Hematopoietic multipotent progenitor cell treated with erythropoietin and hydrocortisone succinate and interleukin-3 and kit ligand, for 8 days (in vitro differentiated cells): ENCODE results near the gene OR2T3.
"Not testable (repeated sequence)": the region's sequence is repeated elsewhere in the genome, so short reads cannot be mapped to it uniquely, and the experiment has no call there.

Experiments used
- DNase-seq: peaks from one replicate; pipeline ENCODE4 v3.0.0-alpha.2; 2015

The OR2T3 gene

DNA sequence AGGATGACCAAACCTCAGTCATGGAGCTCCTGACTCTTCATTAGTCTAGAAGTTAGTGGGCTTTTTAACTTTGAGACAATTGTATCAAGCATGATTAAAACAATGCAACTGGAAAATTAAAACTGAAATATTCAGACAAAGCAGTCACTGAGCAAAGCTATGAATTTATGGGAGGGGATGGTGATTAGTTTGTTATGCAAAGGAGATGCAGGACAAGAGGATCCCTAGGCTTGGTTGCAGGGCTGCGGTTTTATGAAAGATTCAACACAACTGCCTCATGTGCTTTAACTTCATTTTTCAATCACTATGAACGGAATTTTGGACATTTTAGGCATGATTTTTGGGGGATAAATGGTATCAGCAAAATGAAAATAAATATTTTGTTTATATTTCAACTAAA, 1.0 kb upstream of the OR2T3 start:
- not testable (repeated sequence) for DNase-seq

DNA sequence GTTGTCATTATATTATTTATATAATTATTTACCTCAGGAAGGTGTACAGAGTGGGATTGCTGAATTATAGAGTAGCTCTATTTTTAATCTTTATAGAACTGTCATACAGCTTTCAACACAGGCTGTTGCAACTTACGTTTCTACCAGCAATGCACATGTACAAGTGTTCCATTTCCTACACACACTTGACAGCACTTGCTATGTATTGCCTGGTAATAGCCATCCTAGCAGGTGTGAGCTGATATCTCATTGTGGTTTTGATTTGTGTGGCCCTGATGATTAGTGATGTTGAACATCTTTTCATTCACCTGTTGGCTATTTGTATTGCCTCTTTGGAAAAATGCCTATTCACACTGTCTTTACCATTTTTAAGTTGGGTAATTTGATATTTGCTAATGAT, 2.5 kb downstream of the OR2T3 start:
- DNase-seq, result not testable (repeated sequence)

DNA sequence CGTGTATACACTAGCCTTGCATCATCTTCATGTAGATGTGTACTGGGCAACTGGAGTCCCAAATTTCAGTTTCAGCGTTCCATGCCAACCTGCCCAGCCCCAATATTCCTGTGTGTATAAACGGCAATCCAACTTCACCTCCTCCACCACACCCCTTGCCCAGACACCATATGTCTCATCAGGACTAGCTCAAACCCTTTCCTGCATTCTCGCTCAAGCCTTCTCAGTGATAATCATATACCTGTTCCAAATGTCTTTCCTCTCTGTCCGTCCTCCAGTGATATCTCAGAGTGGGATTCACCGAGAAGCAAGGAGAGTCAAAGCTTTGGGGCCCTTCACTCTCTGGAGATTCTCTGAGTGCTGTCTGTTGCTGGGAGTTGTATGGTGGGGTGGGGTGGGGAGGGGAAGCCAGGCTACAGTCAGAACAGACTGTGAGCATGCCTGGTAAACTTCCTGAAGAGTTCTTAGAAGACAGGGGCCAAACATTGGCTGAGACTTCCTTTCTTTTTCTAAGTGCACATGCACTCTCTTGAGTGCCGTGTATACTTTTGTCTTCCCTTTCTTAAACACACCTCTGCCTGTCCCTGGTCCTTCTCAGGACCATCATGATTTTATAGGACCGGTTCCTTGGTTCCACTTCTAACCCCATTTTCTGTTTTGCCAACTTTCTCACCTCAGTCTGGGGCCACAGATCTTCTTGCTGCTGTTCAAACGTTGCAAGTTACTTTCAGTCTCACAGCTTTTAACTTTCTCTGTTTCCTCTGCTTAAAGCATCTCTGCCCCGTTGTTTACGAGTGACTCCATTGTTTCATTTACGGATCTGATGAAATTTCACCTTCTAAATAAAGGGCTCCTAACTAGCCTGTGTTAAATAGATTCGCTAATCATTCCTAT, 8.8 kb downstream of the OR2T3 start:
- DNase-seq, result not testable (repeated sequence)

DNA sequence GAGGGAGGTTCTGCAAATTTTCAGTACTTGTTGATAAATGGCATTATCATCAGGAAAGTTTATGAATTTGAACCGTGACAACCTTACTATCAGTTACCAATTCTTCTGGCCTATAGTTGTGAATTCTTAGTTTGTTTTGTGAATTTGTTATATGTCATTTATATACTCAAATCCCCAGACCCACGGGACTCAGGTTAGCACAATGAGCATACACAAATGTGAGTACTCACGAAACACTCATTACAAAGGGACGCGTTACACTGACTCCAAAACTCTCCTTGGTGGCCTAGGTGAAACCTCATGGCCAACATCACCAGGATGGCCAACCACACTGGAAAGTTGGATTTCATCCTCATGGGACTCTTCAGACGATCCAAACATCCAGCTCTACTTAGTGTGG, 15.1 kb downstream of the OR2T3 start, which contains the start of gene OR2T5:
TSS of gene OR2T5 (plus strand) at position 301 of the 400 bp plus-strand sequence. CDS start at position 301, 0 bp downstream.
- not testable (repeated sequence) for DNase-seq

DNA sequence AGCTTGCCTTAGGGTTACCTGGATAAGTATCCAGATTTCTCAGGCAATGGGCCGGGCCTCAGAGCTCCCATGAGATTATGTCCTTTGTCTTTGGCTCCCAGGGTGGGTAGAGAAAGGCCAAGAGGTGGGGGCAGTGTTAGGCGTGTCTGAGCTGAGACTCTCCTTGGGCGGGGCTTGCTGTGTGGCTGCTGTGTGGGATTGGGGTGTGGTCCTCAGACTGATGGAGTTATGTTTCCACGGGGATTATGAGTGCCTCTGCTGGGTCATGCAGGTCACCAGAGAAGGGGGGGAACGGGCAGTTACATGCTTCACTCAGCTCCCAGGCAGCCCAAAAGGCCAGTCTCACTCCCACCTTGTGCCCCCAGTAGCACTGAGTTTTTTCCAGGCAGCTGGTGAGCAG, 23.5 kb downstream of the OR2T3 start:
- not testable (repeated sequence) for DNase-seq

DNA sequence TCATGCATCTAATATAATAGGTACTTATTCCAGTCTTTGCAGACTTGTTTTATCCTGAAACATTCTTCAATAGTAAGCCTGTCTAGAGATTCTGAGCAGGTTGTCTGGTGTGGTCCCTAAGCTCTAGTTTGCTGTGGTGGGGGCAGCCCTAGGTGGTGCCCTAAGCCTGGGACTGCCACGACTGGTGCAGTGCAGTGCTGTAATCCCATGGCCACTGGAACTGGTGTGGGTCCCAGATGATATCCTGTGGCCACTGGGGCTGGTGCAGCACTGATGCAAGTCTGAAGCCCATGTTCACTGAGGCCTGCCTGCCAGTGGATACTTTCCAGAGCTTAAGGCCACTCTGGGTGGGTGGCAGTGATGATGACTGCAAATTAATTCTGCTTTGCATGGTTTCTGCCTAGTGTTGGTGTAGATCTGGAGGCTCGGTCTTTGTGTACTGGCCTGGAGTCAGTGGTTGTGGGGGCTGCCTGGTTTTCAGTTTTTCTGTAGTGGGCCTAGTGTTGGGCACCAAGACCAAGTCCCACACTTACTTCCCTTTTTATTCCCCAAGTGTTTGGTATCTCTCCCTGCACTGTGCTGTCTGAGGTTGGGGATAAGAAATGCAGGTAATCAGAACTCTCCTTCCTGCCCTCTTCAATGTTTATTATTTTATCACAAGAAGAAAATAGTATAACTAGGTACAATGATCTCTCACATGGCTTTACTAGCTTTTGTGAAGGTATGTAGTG, 27.3 kb downstream of the OR2T3 start:
- not testable (repeated sequence) for DNase-seq

DNA sequence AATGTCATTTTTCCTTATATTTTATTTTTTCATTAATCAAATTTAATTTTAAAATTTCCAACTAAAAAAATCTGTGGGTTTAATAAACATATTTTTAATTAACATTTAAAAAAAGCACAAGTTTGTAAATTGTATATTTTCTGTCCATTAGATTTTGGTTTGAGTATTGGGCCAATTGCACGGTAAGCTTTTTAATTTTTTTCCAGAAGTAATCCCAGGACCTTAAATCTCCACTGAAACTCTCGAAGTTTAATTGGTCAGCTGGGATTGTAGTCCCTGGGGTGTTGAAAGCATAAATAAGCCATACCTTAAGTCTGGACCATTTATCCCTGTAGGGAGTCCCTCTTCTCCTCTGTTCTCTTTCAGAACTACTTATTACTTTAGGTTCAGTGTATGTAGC, 34.6 kb downstream of the OR2T3 start, which contains the start of gene OR2G6:
TSS of gene OR2G6 (plus strand) at position 301 of the 400 bp plus-strand sequence. CDS start 13,574 bp downstream, outside the sequence.
- not testable (repeated sequence) for DNase-seq

DNA sequence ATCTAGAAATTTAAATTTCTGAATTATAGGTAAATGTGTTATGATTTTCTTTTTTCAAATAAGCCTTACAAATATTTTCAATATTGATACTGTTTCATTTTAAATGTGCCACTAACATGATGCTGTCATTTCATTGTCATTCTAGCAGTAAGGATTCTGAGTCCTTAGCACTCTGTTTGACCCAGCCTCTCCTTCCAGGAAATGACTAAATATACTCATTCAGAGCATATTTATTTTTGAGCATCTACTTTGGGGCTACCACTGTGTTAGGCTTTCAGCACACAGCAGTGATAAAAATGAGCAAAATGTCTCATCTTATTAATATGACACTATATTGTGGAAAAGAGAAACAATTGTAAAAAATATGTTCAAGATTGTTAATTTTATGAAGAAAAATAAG, 37.1 kb downstream of the OR2T3 start:
- DNase-seq, result not testable (repeated sequence)

DNA sequence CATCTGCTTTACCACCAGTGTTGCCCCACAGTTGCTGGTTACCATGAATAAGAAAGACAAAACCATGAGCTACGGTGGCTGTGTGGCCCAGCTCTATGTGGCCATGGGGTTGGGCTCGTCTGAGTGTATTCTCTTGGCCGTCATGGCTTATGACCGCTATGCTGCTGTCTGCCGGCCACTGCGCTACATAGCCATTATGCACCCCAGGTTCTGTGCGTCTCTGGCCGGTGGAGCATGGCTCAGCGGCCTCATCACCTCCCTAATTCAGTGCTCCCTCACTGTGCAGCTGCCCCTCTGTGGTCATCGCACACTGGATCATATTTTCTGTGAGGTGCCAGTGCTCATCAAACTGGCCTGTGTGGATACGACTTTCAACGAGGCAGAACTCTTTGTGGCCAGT, 48.7 kb downstream of the OR2T3 start:
- no peak for DNase-seq
